Measurements from ENCODE around the gene RAPGEF3.

Gene RAPGEF3

GRCh38 chr12:47801170-47801903 lies 42.7 kb upstream of the RAPGEF3 start:
- FAIRE-seq (no peak), DNase-seq (ENCODE audit: insufficient read length, low spot score) (no peak)
- TF ChIP-seq POLR2A (IDR thresholded peaks at IDR 0.05; ENCODE audit: low read depth, low read length) (no peak), POU2F2 (IDR thresholded peaks at IDR 0.05; ENCODE audit: low read depth, low read length) (no peak), PAX5 (IDR thresholded peaks at IDR 0.05; ENCODE audit: insufficient read depth, low read length, severe bottlenecking) (no peak), TAF1 (IDR thresholded peaks at IDR 0.05; ENCODE audit: low read depth, low read length) (no peak)

- TF ChIP-seq TAF1 (IDR thresholded peaks at IDR 0.05; ENCODE audit: low read depth, low read length) (no peak), PAX5 (IDR thresholded peaks at IDR 0.05; ENCODE audit: insufficient read depth, low read length, severe bottlenecking) (no peak), POLR2A (IDR thresholded peaks at IDR 0.05; ENCODE audit: low read depth, low read length) (no peak), POLR2AphosphoS5 (IDR thresholded peaks at IDR 0.05; ENCODE audit: low read depth, low read length) (no peak), POU2F2 (IDR thresholded peaks at IDR 0.05; ENCODE audit: low read depth, low read length) (no peak), SPI1 (IDR thresholded peaks at IDR 0.05; ENCODE audit: low read depth, low read length) (no peak)
- FAIRE-seq (no peak), DNase-seq (ENCODE audit: insufficient read length, low spot score) (no peak)
Measured at GRCh38 chr12:47800582-47800981, 41.9 kb upstream of the RAPGEF3 start.

GRCh38 chr12:47799357-47799955 lies 40.8 kb upstream of the RAPGEF3 start:
- DNase-seq (ENCODE audit: insufficient read length, low spot score) (no peak), FAIRE-seq (no peak)
- TF ChIP-seq POLR2AphosphoS5 (IDR thresholded peaks at IDR 0.05; ENCODE audit: low read depth, low read length) (no peak), POU2F2 (IDR thresholded peaks at IDR 0.05; ENCODE audit: low read depth, low read length) (no peak), POLR2A (IDR thresholded peaks at IDR 0.05; ENCODE audit: low read depth, low read length) (no peak), PAX5 (IDR thresholded peaks at IDR 0.05; ENCODE audit: insufficient read depth, low read length, severe bottlenecking) (no peak), TAF1 (IDR thresholded peaks at IDR 0.05; ENCODE audit: low read depth, low read length) (no peak), SPI1 (IDR thresholded peaks at IDR 0.05; ENCODE audit: low read depth, low read length) (no peak)

- no peak for DNase-seq (ENCODE audit: insufficient read length, low spot score)
- FAIRE-seq = no peak
- TF ChIP-seq TAF1 (IDR thresholded peaks at IDR 0.05; ENCODE audit: low read depth, low read length) (no peak), POU2F2 (IDR thresholded peaks at IDR 0.05; ENCODE audit: low read depth, low read length) (no peak), POLR2A (IDR thresholded peaks at IDR 0.05; ENCODE audit: low read depth, low read length) (no peak)
Measured at GRCh38 chr12:47798382-47798948, 39.8 kb upstream of the RAPGEF3 start.

GRCh38 chr12:47797441-47797840 lies 38.8 kb upstream of the RAPGEF3 start:
- peak; percentile 90 for DNase-seq (ENCODE audit: insufficient read length, low spot score)
- FAIRE-seq = peak; percentile 88
- TF ChIP-seq POU2F2 (IDR thresholded peaks at IDR 0.05; ENCODE audit: low read depth, low read length) (no peak), TAF1 (IDR thresholded peaks at IDR 0.05; ENCODE audit: low read depth, low read length) (no peak)

- DNase-seq (ENCODE audit: insufficient read length, low spot score) = no peak
- no peak for FAIRE-seq
- TF ChIP-seq POLR2A (IDR thresholded peaks at IDR 0.05; ENCODE audit: low read depth, low read length) (no peak), TAF1 (IDR thresholded peaks at IDR 0.05; ENCODE audit: low read depth, low read length) (no peak), POU2F2 (IDR thresholded peaks at IDR 0.05; ENCODE audit: low read depth, low read length) (no peak), SPI1 (IDR thresholded peaks at IDR 0.05; ENCODE audit: low read depth, low read length) (no peak), PAX5 (IDR thresholded peaks at IDR 0.05; ENCODE audit: insufficient read depth, low read length, severe bottlenecking) (no peak), POLR2AphosphoS5 (IDR thresholded peaks at IDR 0.05; ENCODE audit: low read depth, low read length) (no peak)
Measured at GRCh38 chr12:47795814-47796411, 37.2 kb upstream of the RAPGEF3 start.

GRCh38 chr12:47795121-47795813 lies 36.6 kb upstream of the RAPGEF3 start:
- FAIRE-seq (no peak), DNase-seq (ENCODE audit: insufficient read length, low spot score) (no peak)
- TF ChIP-seq PAX5 (IDR thresholded peaks at IDR 0.05; ENCODE audit: insufficient read depth, low read length, severe bottlenecking) = no peak
- TF ChIP-seq POLR2AphosphoS5 (IDR thresholded peaks at IDR 0.05; ENCODE audit: low read depth, low read length) = no peak
- no peak for TF ChIP-seq SPI1 (IDR thresholded peaks at IDR 0.05; ENCODE audit: low read depth, low read length)
- TF ChIP-seq TAF1 (IDR thresholded peaks at IDR 0.05; ENCODE audit: low read depth, low read length) = no peak
- TF ChIP-seq POU2F2 (IDR thresholded peaks at IDR 0.05; ENCODE audit: low read depth, low read length) = no peak
- no peak for TF ChIP-seq POLR2A (IDR thresholded peaks at IDR 0.05; ENCODE audit: low read depth, low read length)

- FAIRE-seq (no peak), DNase-seq (ENCODE audit: insufficient read length, low spot score) (no peak)
Measured at GRCh38 chr12:47794679-47795078, 36.0 kb upstream of the RAPGEF3 start.

GRCh38 chr12:47793015-47793681 lies 34.5 kb upstream of the RAPGEF3 start:
- TF ChIP-seq POLR2A (IDR thresholded peaks at IDR 0.05; ENCODE audit: low read depth, low read length) = no peak
- no peak for TF ChIP-seq PAX5 (IDR thresholded peaks at IDR 0.05; ENCODE audit: insufficient read depth, low read length, severe bottlenecking)
- TF ChIP-seq POU2F2 (IDR thresholded peaks at IDR 0.05; ENCODE audit: low read depth, low read length) = no peak
- TF ChIP-seq TAF1 (IDR thresholded peaks at IDR 0.05; ENCODE audit: low read depth, low read length) = no peak
- no peak for TF ChIP-seq POLR2AphosphoS5 (IDR thresholded peaks at IDR 0.05; ENCODE audit: low read depth, low read length)
- TF ChIP-seq SPI1 (IDR thresholded peaks at IDR 0.05; ENCODE audit: low read depth, low read length) = no peak
- FAIRE-seq (no peak), DNase-seq (ENCODE audit: insufficient read length, low spot score) (no peak)

More at GRCh38 chr12:47794679-47795078, 36.0 kb upstream of the RAPGEF3 start:
- TF ChIP-seq POLR2AphosphoS5 (IDR thresholded peaks at IDR 0.05; ENCODE audit: low read depth, low read length) (no peak), POU2F2 (IDR thresholded peaks at IDR 0.05; ENCODE audit: low read depth, low read length) (no peak), POLR2A (IDR thresholded peaks at IDR 0.05; ENCODE audit: low read depth, low read length) (no peak)

All from GM12891 (cell line).